ENCODE data around the gene AQP10. TPM values are rescaled to one million over a fixed set of nuclear protein-coding genes. Genes with fewer than 3 reads are reported as not detected.
"Not testable (repeated sequence)": the region's sequence is repeated elsewhere in the genome, so short reads cannot be mapped to it uniquely, and the experiment has no call there.

Gene AQP10
- total RNA-seq, 4 donors from 2014 or later, result not detected

DNA sequence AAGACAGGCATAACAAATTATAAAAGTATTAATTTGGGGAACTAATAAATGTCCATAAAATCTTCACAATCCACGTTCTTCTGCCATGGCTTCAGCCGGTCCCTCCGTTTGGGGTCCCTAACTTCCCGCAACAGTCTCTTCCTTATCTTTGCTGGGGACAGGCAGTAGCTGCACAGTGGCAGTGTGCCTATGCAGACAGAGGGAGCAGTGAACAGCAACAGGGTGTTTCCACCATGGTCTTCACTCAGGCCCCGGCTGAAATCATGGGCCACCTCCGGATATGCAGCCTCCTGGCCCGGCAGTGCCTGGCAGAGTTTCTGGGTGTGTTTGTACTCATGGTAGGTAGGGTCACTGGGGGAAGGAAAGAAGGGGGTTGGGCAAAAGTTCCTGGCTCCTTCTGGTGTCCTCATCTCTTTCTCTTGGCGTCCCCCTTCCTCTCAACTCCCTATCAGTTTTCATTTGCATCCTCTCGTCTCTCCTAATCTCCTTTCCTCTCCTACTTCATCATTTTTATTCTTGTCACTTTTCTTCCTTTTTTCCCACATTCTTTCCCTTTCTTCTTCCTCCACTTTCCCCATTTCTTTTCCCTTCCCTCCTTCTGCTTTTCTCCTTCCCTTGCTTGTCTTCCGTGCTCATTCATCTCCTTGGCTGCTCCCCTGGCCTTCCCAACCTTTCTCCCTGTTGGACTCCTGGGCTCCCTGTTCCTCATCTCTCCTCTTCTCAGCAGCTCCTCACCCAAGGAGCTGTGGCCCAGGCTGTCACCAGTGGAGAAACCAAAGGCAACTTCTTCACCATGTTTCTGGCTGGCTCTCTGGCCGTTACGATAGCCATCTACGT is 8.4 kb upstream of the AQP10 start:
- H3K27me3 ChIP-seq; H3K27ac ChIP-seq; in situ Hi-C loops (cut with MboI; ENCODE audit: low pct_ligation_motif_present in 1 of 4, low pct_unique_long_range_greater_than_20kb in 1 of 4, low sequenced_read_pairs in 3 of 4); intact Hi-C loops (cut with DNase I; ENCODE audit: low total_unique reads); H3K4me1 ChIP-seq; H3K4me3 ChIP-seq; H3K9me3 ChIP-seq; DNase-seq; H3K36me3 ChIP-seq: not testable (repeated sequence)
- 70 to 86% methylated on average over 6 to 13 of the region's 13 CpGs for WGBS, 2 donors (ENCODE audit: low coverage in 1 of 2)

DNA sequence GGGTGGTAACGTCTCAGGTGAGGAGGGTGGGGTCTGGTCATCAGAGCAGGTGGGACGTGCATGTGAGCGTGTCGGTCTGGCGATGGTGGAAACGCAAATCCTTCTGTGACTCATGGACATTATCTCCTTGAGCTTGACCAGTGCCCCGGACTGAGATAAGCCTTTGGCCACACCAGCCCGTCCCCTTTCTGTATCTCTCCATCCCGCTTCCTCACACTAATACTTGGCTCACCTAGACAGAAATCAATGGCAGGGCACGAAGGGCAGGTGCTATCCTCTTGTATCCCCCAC is 7.9 kb upstream of the AQP10 start:
- intact Hi-C loops (cut with DNase I; ENCODE audit: low total_unique reads) (no loop called here), in situ Hi-C loops (cut with MboI; ENCODE audit: low pct_ligation_motif_present in 1 of 4, low pct_unique_long_range_greater_than_20kb in 1 of 4, low sequenced_read_pairs in 3 of 4) (no loop called here)
- no peak for DNase-seq
- Histone ChIP-seq H3K27me3 (no peaks in the 10 kb centered on the region), H3K4me1 (no peaks in the 10 kb centered on the region), H3K4me3 (no peak overlapping the region), H3K9me3 (peaks cover 0 to 5% of the 10 kb centered on the region in 2 donors), H3K27ac (no peak overlapping the region), H3K36me3 (no peaks in the 10 kb centered on the region)
- TF ChIP-seq POLR2A (IDR thresholded peaks at IDR 0.05), result no peak
- no peak for TF ChIP-seq EP300 (IDR thresholded peaks at IDR 0.05; ENCODE audit: low read depth)
- TF ChIP-seq, protein P1, sequence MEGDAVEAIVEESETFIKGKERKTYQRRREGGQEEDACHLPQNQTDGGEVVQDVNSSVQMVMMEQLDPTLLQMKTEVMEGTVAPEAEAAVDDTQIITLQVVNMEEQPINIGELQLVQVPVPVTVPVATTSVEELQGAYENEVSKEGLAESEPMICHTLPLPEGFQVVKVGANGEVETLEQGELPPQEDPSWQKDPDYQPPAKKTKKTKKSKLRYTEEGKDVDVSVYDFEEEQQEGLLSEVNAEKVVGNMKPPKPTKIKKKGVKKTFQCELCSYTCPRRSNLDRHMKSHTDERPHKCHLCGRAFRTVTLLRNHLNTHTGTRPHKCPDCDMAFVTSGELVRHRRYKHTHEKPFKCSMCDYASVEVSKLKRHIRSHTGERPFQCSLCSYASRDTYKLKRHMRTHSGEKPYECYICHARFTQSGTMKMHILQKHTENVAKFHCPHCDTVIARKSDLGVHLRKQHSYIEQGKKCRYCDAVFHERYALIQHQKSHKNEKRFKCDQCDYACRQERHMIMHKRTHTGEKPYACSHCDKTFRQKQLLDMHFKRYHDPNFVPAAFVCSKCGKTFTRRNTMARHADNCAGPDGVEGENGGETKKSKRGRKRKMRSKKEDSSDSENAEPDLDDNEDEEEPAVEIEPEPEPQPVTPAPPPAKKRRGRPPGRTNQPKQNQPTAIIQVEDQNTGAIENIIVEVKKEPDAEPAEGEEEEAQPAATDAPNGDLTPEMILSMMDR (IDR thresholded peaks at IDR 0.05), result no peak
- no peak for TF ChIP-seq POLR2AphosphoS5 (IDR thresholded peaks at IDR 0.05)
- 83% methylated on average over 10 of the region's 10 CpGs; no CpG with 5 or more reads in 1 of the 2 donors for WGBS, 2 donors (ENCODE audit: low coverage in 1 of 2)

DNA sequence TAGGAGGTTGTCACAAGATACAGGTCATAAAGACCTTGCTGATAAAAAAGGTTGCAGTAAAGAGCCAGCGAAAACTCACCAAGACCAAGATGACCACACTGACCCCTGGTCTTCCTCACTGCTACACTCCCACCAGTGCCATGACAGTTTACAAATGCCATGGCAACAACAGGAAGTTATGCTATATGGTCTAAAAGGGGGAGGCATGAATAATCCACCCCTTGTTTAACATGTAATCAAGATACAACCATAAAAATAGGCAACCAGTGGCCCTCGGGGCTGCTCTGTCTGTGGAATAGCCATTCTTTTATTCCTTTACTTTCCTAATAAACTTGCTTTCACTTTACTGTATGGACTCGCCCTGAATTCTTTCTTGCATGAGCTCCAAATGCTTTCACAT is 6.7 kb upstream of the AQP10 start:
- H3K27me3 ChIP-seq; H3K9me3 ChIP-seq; intact Hi-C loops (cut with DNase I; ENCODE audit: low total_unique reads); in situ Hi-C loops (cut with MboI; ENCODE audit: low pct_ligation_motif_present in 1 of 4, low pct_unique_long_range_greater_than_20kb in 1 of 4, low sequenced_read_pairs in 3 of 4); DNase-seq; H3K4me1 ChIP-seq; H3K4me3 ChIP-seq; H3K36me3 ChIP-seq; H3K27ac ChIP-seq: not testable (repeated sequence)
- 56 to 70% methylated on average over 3 of the region's 3 CpGs for WGBS, 2 donors (ENCODE audit: low coverage in 1 of 2)

DNA sequence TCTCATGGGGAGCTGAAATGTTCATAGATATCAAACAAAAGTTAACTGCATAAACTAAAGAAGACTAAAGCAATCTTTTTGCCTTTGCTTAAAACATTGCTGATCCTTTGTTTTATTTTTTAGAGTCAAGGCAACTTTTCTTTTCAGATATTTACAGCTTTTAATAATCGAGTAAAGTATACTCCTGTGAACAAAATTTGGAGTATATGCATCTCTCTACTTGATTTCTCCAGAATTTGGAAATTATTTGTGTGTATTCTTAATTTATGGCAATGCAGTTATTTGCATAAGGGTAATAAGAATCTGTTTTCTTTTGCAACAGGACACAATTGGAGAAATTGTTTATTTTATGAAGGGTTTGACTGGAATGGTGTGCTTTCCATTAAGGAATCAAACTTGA is 4.2 kb upstream of the AQP10 start:
- H3K4me1 ChIP-seq, result no peaks in the 10 kb centered on the region
- in situ Hi-C loops (cut with MboI; ENCODE audit: low pct_ligation_motif_present in 1 of 4, low pct_unique_long_range_greater_than_20kb in 1 of 4, low sequenced_read_pairs in 3 of 4) (no loop called here), intact Hi-C loops (cut with DNase I; ENCODE audit: low total_unique reads) (no loop called here)
- no peak for TF ChIP-seq POLR2AphosphoS5 (IDR thresholded peaks at IDR 0.05)
- TF ChIP-seq, protein P1 (IDR thresholded peaks at IDR 0.05), result no peak
- TF ChIP-seq EP300 (IDR thresholded peaks at IDR 0.05; ENCODE audit: low read depth), result no peak
- TF ChIP-seq POLR2A (IDR thresholded peaks at IDR 0.05), result no peak
- no peak overlapping the region for H3K27ac ChIP-seq
- DNase-seq, result no peak
- 82 to 86% methylated on average over 1 of the region's 1 CpG for WGBS, 2 donors (ENCODE audit: low coverage in 1 of 2)
- peaks cover 0 to 5% of the 10 kb centered on the region in 2 donors for H3K9me3 ChIP-seq
- H3K4me3 ChIP-seq, result no peak overlapping the region
- H3K27me3 ChIP-seq, result no peaks in the 10 kb centered on the region
- H3K36me3 ChIP-seq, result no peaks in the 10 kb centered on the region

DNA sequence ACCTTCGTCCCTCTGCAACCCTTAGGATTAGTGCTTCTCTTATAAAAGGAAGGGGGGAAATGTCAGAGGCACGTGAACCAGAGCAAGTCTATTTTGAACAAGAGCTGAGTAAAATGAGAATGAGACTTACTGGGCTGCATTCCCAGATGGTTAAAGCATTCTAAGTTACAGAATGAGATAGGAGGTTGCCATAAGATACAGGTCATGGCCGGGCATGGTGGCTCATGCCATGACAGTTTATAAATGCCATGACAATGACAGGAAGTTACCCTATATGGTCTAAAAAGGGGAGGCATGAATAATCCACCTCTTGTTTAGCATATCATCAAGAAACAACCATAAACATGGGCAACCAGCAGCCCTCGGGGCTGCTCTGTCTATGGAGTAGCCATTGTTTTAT is 2.5 kb upstream of the AQP10 start:
- Histone ChIP-seq H3K4me1 (no peaks in the 10 kb centered on the region), H3K9me3 (peaks cover 0 to 5% of the 10 kb centered on the region in 2 donors), H3K4me3 (no peak overlapping the region), H3K27me3 (peaks cover 6% of the 10 kb centered on the region), H3K27ac (no peak overlapping the region), H3K36me3 (no peaks in the 10 kb centered on the region)
- intact Hi-C loops (cut with DNase I; ENCODE audit: low total_unique reads), result no loop called here
- no peak for DNase-seq
- in situ Hi-C loops (cut with MboI; ENCODE audit: low pct_ligation_motif_present in 1 of 4, low pct_unique_long_range_greater_than_20kb in 1 of 4, low sequenced_read_pairs in 3 of 4), result no loop called here
- WGBS, 2 donors (ENCODE audit: low coverage in 1 of 2), result 68 to 85% methylated on average over 4 of the region's 4 CpGs
- TF ChIP-seq EP300 (IDR thresholded peaks at IDR 0.05; ENCODE audit: low read depth) (no peak), POLR2AphosphoS5 (IDR thresholded peaks at IDR 0.05) (no peak), POLR2A (IDR thresholded peaks at IDR 0.05) (no peak)
- TF ChIP-seq, protein P1 (IDR thresholded peaks at IDR 0.05), result no peak

DNA sequence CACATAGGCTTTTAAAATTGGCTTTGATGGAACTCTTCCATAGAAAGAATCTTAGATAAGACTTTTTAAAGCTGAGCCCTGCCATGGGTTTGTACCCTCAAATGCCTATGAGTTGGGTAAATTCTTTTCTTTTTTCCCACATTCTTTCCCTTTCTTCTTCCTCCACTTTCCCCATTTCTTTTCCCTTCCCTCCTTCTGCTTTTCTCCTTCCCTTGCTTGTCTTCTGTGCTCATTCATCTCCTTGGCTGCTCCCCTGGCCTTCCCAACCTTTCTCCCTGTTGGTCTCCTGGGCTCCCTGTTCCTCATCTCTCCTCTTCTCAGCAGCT is 679 bp downstream of the AQP10 start:
- intact Hi-C loops (cut with DNase I; ENCODE audit: low total_unique reads); in situ Hi-C loops (cut with MboI; ENCODE audit: low pct_ligation_motif_present in 1 of 4, low pct_unique_long_range_greater_than_20kb in 1 of 4, low sequenced_read_pairs in 3 of 4); H3K27ac ChIP-seq; H3K4me3 ChIP-seq; H3K9me3 ChIP-seq; DNase-seq; H3K36me3 ChIP-seq: not testable (repeated sequence)
- Histone ChIP-seq H3K27me3 (peaks cover 26% of the 10 kb centered on the region), H3K4me1 (peaks cover 0 to 16% (median 13%) of the 10 kb centered on the region in 4 donors)
